ENCODE results near the gene SAMD14.

- no peak for TF ChIP-seq CTCF (IDR thresholded peaks at IDR 0.05)
- TF ChIP-seq EZH2 (IDR thresholded peaks at IDR 0.05; ENCODE audit: borderline replicate concordance, insufficient read depth, low read depth, low read length, poor library complexity, severe bottlenecking), result no peak
Observed at GRCh38 chr17:50099003-50099402, 31.0 kb downstream of the SAMD14 start.
